GM12892 (cell line): Measurements from ENCODE around the gene ANKHD1.
A peak's percentile ranks its signal among the peaks of the same experiment; 100 is the strongest.

Source experiments
- DNase-seq: peaks from one replicate; pipeline ENCODE4 v3.0.0; 2011; ENCODE audit not compliant: insufficient read length
- FAIRE-seq: peaks from 2 replicates; lab custom pipeline; 2011; peaks lifted over from hg19 to GRCh38; lab: Jason Lieb, UNC
- POLR2A ChIP-seq: IDR thresholded peaks from 2 replicates; pipeline ENCODE4 v1.6.1; 2011; ENCODE audit warnings: low read depth, low read length, control low read depth
- POLR2AphosphoS5 ChIP-seq: IDR thresholded peaks from 2 replicates; pipeline ENCODE4 v1.6.1; 2011; ENCODE audit warnings: low read depth, low read length, control low read depth
- TAF1 ChIP-seq: IDR thresholded peaks from 2 replicates; pipeline ENCODE4 v1.6.1; 2011; ENCODE audit warnings: low read depth, mild to moderate bottlenecking, control low read depth, low read length, borderline replicate concordance

Gene ANKHD1

GRCh38 chr5:140381972-140382371, 19.7 kb upstream of the ANKHD1 start:
- TF ChIP-seq POLR2A (no peak), POLR2AphosphoS5 (no peak), TAF1 (no peak)
- FAIRE-seq (no peak), DNase-seq (no peak)

DNA sequence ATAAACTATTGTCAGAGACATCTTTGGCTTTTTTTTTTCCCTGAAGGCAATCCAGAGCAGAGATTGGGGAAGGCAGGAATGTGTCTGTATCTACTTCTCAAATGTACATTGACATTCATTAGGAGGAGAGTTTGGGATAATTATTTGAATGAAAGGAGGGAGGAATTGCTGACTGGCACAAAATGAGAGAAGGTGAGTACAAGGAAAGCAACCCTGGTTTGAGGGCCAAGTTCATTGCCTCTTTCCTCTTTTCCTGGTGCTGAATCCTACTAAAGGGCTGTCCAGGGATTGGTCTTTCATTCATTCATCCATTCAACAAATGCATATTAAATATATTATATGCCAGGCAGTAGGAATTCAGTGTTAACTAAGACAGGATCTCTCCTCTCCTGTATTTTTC, 18.8 kb upstream of the ANKHD1 start:
- TF ChIP-seq POLR2A (no peak), POLR2AphosphoS5 (no peak), TAF1 (no peak)
- FAIRE-seq (no peak), DNase-seq (no peak)

DNA sequence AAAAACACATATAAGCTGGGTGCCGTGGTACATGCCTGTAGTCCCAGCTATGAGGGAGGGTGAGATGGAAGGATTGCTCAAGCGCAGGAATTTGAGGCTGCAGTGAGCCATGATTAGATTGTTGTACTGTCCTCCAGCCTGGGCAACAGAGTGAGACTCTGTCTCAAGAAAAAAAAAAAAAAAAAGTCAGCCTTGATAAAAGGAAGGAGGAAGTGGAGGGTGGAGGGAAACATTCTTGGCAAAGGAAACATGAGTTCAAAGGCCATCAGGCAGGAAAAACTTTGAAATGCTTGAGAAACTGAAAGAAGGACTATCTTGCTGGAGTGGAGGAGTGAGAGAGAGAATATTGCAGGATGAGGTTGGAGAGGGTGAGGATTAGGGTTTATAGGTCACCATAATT, 18.3 kb upstream of the ANKHD1 start:
- TF ChIP-seq POLR2AphosphoS5 (no peak), POLR2A (no peak), TAF1 (no peak)

DNA sequence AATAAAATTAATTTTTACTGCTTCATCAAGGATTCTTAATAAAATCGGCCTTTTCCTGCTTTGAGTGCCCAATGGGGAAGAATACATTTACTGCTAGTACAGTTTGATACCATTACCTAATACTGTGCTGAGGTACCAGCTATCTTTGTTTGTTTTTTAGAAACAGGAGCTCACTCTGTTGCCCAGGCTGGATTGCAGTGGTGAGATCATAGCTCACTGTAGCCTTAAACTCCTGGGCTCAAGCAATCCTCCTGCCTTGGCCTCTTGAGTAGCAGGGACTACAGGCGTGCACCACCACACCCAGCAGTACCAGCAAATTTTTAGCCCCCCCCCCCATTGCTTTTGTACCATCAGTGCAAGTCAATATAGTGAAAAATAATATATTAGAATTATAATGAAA, 13.6 kb upstream of the ANKHD1 start:
- no peak for DNase-seq
- TF ChIP-seq POLR2AphosphoS5 (no peak), TAF1 (no peak), POLR2A (no peak)
- no peak for FAIRE-seq

More for the DNA sequence above, 18.3 kb upstream of the ANKHD1 start:
- DNase-seq (no peak), FAIRE-seq (no peak)

GRCh38 chr5:140391312-140391711, 10.3 kb upstream of the ANKHD1 start:
- DNase-seq (no peak), FAIRE-seq (no peak)
- TF ChIP-seq TAF1 (no peak), POLR2A (no peak)

GRCh38 chr5:140391732-140392131, 9.9 kb upstream of the ANKHD1 start:
- TF ChIP-seq POLR2A (no peak), POLR2AphosphoS5 (no peak), TAF1 (no peak)
- FAIRE-seq: no peak
- no peak for DNase-seq

DNA sequence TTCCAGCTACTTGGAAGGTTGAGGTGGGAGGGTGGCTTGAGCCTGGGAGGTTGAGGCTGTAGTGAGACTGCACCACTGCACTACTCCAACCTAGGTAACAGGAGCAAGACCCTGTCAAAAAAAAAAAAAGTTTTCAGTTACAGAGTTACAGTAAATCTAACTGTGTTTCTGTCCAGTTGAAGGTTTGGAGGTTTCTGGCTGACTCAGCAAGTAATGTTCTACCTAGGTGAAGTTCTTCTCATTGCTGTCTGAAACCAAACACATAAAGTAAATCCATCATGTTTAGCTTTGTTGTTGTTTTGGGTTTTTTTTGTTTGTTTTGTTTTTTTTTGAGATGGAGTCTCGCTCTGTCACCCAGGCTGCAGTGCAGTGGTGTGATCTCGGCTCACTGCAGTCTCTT, 7.9 kb upstream of the ANKHD1 start:
- TF ChIP-seq POLR2A: no peak
- no peak for FAIRE-seq
- DNase-seq: no peak

- no peak for TF ChIP-seq POLR2A
- FAIRE-seq: no peak
- no peak for DNase-seq
Observed at GRCh38 chr5:140398379-140398811, 3.2 kb upstream of the ANKHD1 start.

DNA sequence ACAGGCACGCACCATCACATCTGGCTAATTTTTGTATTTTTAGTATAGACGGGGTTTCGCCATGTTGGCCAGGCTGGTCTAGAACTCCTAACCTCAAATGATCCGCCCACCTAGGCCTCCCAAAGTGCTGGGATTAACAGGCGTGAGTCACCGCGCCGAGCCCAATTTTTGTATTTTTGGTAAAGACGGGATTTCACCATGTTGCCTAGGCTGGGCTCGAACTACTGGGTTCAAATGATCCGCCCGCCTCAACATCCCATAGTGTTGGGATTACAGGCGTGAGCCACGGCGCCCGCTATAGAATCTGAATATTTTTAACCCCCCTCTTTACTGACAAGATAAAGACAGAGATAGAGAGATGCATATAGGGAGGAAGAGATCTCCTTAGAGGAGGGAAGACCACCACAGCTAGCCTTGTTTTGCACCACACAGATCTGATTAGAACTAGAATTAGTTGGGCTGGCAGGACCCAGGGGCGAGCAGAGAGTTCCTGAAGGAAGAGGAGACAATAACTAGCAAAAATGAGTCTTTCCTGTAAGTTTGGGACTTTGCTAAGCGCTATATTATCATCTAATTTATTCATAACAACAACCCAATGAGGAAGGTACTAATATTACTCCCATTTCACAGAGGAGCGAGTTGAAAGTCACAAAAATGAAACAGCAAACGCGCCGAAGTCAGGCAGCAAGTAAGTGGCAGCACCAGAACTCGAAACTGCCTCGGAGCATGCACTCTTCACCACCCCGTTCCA, 1.5 kb upstream of the ANKHD1 start:
- TF ChIP-seq TAF1 (no peak), POLR2A (no peak), POLR2AphosphoS5 (no peak)
- FAIRE-seq (no peak), DNase-seq (no peak)

- DNase-seq: peak; percentile 74
- TF ChIP-seq POLR2AphosphoS5: peak; percentile 72
- peak; percentile 75 for TF ChIP-seq POLR2A
- TF ChIP-seq TAF1: no peak
- no peak for FAIRE-seq
Observed at GRCh38 chr5:140400730-140401361, 787 bp upstream of the ANKHD1 start.

DNA sequence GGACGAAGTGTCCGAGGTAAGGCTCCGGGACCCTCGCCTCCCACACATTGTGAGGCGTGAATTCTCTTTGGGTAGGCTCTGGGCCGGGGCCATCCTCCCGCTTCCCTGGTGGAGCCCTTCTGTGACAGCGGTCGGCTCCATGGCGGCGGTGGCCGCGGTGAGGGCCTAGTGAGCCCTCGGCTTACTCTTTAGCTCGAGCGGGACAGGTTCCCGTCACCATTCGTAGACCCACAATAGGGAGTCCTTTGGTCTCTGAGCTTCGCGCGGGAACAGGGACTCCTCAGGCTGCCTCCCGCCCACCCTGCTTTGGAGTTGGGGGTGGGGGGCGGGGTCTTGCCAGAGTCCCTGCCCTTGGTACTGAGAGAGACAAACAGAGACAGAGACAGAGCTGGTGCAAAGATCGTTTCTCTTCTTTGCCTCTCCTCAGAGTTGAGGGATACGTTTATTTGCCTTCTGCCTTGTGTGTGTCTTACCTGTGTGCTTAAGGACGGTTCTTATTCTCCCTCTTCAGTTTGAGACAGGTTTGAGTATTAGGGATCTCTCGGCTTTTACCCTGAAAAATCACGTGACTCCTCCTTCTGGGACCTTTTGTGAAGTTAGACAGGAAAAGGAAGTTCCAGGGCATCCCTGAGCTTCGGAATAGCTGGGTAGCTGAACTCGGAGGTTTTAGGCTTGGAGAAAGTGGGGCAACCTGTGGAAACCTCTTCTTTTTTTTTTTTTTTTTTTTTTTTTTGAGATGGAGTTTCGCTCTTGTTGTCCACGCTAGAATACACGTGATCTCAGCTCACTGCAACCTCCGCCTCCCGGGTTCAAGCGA, 833 bp downstream of the ANKHD1 start:
- no peak for TF ChIP-seq POLR2A
- no peak for TF ChIP-seq POLR2AphosphoS5
- no peak for TF ChIP-seq TAF1
- no peak for FAIRE-seq
- DNase-seq: peak; percentile 7
